CD4-positive, alpha-beta memory T cell (primary cell): ENCODE data around the gene C17orf100. TPM values are rescaled to one million over a fixed set of nuclear protein-coding genes. Genes with fewer than 3 reads are reported as not detected.

ENCODE experiments used
- CTCF ChIA-PET: fragments of 350-600 bp; sonication (Branson Sonifier 250); formaldehyde crosslinking; loops from one replicate; lab custom pipeline; 2021; ENCODE audit warnings: inconsistent platforms; ENCODE audit not compliant: partially characterized antibody; lab: Charles Lee
- POLR2A ChIA-PET: fragments of 350-600 bp; sonication (Branson Sonifier 250); formaldehyde crosslinking; loops from one replicate; lab custom pipeline; 2021; ENCODE audit not compliant: partially characterized antibody; lab: Charles Lee
- DNase-seq, 5 donors: peaks; one replicate each; pipeline versions ENCODE4 v3.0.0 to v3.0.0-alpha.2; 2020 to 2022; ENCODE audit warnings: mixed read lengths in 1 of 5
- H3K27ac ChIP-seq: one replicate; pipeline ENCODE4 v1.7.0; 2013; ENCODE audit warnings: low read depth, low read length
- H3K27me3 ChIP-seq: 2 replicates; pipeline ENCODE4 v1.7.0; 2013; ENCODE audit warnings: mild to moderate bottlenecking, low read length, moderate library complexity; ENCODE audit not compliant: insufficient read depth
- H3K36me3 ChIP-seq: 2 replicates; pipeline ENCODE4 v1.7.0; 2013; ENCODE audit warnings: mild to moderate bottlenecking, low read length, moderate library complexity; ENCODE audit not compliant: insufficient read depth
- H3K4me1 ChIP-seq: 2 replicates; pipeline ENCODE4 v1.7.0; 2013; ENCODE audit warnings: mild to moderate bottlenecking, low read length, moderate library complexity; ENCODE audit not compliant: insufficient read depth
- H3K4me3 ChIP-seq, 2 donors: one replicate each; pipeline ENCODE4 v1.7.0; 2013; ENCODE audit warnings: low read length in 2 of 2, mild to moderate bottlenecking in 1 of 2
- H3K9me3 ChIP-seq, 2 donors: one replicate each; pipeline ENCODE4 v1.7.0; 2013; ENCODE audit warnings: low read length in 2 of 2, control low read depth in 1 of 2; ENCODE audit not compliant: control insufficient read depth in 1 of 2
- H3K27ac Mint-ChIP-seq, 7 donors: one replicate each; pipeline ENCODE4 v1.8.0; 2020 to 2021; ENCODE audit warnings: mixed read lengths in 7 of 7, mild to moderate bottlenecking in 6 of 7, inconsistent platforms in 3 of 7, moderate library complexity in 3 of 7
- H3K27me3 Mint-ChIP-seq, 2 donors: one replicate each; pipeline ENCODE4 v1.8.0; 2020 to 2021; ENCODE audit warnings: mixed read lengths in 2 of 2
- H3K36me3 Mint-ChIP-seq, 2 donors: one replicate each; pipeline ENCODE4 v1.8.0; 2020 to 2021; ENCODE audit warnings: mixed read lengths in 2 of 2, inconsistent platforms in 1 of 2, mild to moderate bottlenecking in 1 of 2
- H3K4me1 Mint-ChIP-seq, 4 donors: one replicate each; pipeline ENCODE4 v1.8.0; 2020 to 2021; ENCODE audit warnings: mixed read lengths in 4 of 4, mild to moderate bottlenecking in 1 of 4
- H3K4me3 Mint-ChIP-seq, 8 donors: one replicate each; pipeline ENCODE4 v1.8.0; 2020 to 2021; ENCODE audit warnings: mixed read lengths in 8 of 8, mild to moderate bottlenecking in 7 of 8, moderate library complexity in 6 of 8, inconsistent platforms in 3 of 8
- H3K9me3 Mint-ChIP-seq, 8 donors: one replicate each; pipeline ENCODE4 v1.8.0; 2020 to 2021; ENCODE audit warnings: mixed read lengths in 8 of 8, mild to moderate bottlenecking in 5 of 8, inconsistent platforms in 3 of 8, moderate library complexity in 1 of 8
- intact Hi-C: fragments of 100-400 bp; cut with micrococcal nuclease; formaldehyde crosslinking; loops from one replicate; pipeline ENCODE4 v1.15.1; 2023
- polyA plus RNA-seq, 2 donors: library from polyadenylated mRNA; unstranded; fragments of 300-500 nt; fragmentation: Illumina TruSeq; gene quantifications; one replicate each; pipeline ENCODE4 v1.2.3, GENCODE V29; 2021
- total RNA-seq, 2 experiments: library from RNA; stranded (reverse); gene quantifications; one replicate each; pipeline ENCODE4 v1.2.3, GENCODE V29; 2021

The C17orf100 gene
- total and polyA plus RNA-seq, 4 experiments from 2014 or later, result 4.0 to 4.7 (median 4.3) TPM

DNA sequence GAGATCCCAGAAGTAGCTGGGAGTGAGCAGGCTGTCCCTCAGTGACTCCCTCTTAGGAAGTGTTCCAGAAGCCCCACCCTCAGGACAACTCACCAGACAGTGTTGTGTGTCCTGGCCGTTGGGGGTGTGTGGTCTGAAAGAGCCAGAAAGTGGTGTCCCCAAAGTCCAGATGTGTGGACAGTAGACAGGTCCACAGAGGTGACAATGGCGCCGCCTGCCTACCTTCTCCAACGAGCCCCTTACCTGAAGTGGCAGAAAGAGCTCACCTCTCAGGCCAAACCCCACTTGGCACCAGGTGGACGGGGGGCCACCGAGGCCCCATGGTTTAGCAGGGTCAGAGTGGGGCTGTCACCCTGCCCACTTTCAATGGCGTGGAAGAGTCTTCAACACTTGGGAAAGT lies 19.9 kb downstream of the C17orf100 start:
- no peak for DNase-seq

GRCh38 chr17:6674586-6674985 lies 23.0 kb downstream of the C17orf100 start:
- Histone ChIP-seq H3K9me3 (no peaks in the 10 kb centered on the region), H3K4me1 (peaks cover 9% of the 10 kb centered on the region), H3K36me3 (no peaks in the 10 kb centered on the region), H3K27ac (no peak overlapping the region), H3K4me3 (no peak overlapping the region), H3K27me3 (peaks cover 4% of the 10 kb centered on the region)
- Mint-ChIP-seq H3K4me3 (no peak overlapping the region), H3K9me3 (no peaks in the 10 kb centered on the region), H3K4me1 (peaks cover 0 to 10% (median 5%) of the 10 kb centered on the region in 4 donors), H3K27me3 (peaks cover 7 to 9% of the 10 kb centered on the region in 2 donors), H3K27ac (no peak overlapping the region), H3K36me3 (no peaks in the 10 kb centered on the region)
- intact Hi-C loops, result no loop called here
- ChIA-PET CTCF (no interaction called here), POLR2A (no interaction called here)
- no peak for DNase-seq

More for the DNA sequence above, 19.9 kb downstream of the C17orf100 start:
- H3K27me3 ChIP-seq, result no peaks in the 10 kb centered on the region
- H3K27me3 Mint-ChIP-seq, result peaks cover 0 to 3% of the 10 kb centered on the region in 2 donors
- intact Hi-C loops, result no loop called here
- H3K4me3 Mint-ChIP-seq, result no peak overlapping the region
- H3K36me3 ChIP-seq, result no peaks in the 10 kb centered on the region
- peaks cover 0 to 2% (median 0%) of the 10 kb centered on the region in 8 donors for H3K9me3 Mint-ChIP-seq
- no peaks in the 10 kb centered on the region for H3K4me1 ChIP-seq
- H3K4me1 Mint-ChIP-seq, result peaks cover 0 to 2% (median under 1%) of the 10 kb centered on the region in 4 donors
- H3K27ac ChIP-seq, result no peak overlapping the region
- ChIA-PET CTCF (interaction anchor here (0.7 to 0.8 kb wide), 2 partner anchors 27 to 31 kb away, joined by 3 to 4 read pairs; no protein-coding TSS in a partner anchor), POLR2A (no interaction called here)
- H3K9me3 ChIP-seq, result no peaks in the 10 kb centered on the region
- H3K27ac Mint-ChIP-seq, result no peak overlapping the region
- peaks cover 2 to 7% of the 10 kb centered on the region in 2 donors for H3K36me3 Mint-ChIP-seq
- H3K4me3 ChIP-seq, result no peak overlapping the region

GRCh38 chr17:6675201-6675825 lies 23.8 kb downstream of the C17orf100 start:
- H3K27ac Mint-ChIP-seq, result peak overlapping the region in 1 of 7 donors; percentile 60
- H3K9me3 Mint-ChIP-seq, result no peaks in the 10 kb centered on the region
- no peak for DNase-seq
- no peak overlapping the region for H3K27ac ChIP-seq
- H3K4me3 ChIP-seq, result no peak overlapping the region
- intact Hi-C loops, result no loop called here
- ChIA-PET CTCF (interaction anchor here (0.5 kb wide), 1 partner anchor 1919 kb away, joined by 4 read pairs; no protein-coding TSS in a partner anchor), POLR2A (no interaction called here)
- no peaks in the 10 kb centered on the region for H3K9me3 ChIP-seq
- peak overlapping the region in 1 of 8 donors; percentile 27 for H3K4me3 Mint-ChIP-seq
- peaks cover 9 to 12% of the 10 kb centered on the region in 2 donors for H3K27me3 Mint-ChIP-seq
- peaks cover 9% of the 10 kb centered on the region for H3K4me1 ChIP-seq
- no peaks in the 10 kb centered on the region for H3K36me3 ChIP-seq
- no peaks in the 10 kb centered on the region for H3K36me3 Mint-ChIP-seq
- H3K4me1 Mint-ChIP-seq, result peaks cover 0 to 10% (median 5%) of the 10 kb centered on the region in 4 donors
- H3K27me3 ChIP-seq, result peaks cover 4% of the 10 kb centered on the region

GRCh38 chr17:6676802-6677157 lies 25.2 kb downstream of the C17orf100 start:
- no peak overlapping the region for H3K27ac ChIP-seq
- peaks cover 12 to 13% of the 10 kb centered on the region in 2 donors for H3K27me3 Mint-ChIP-seq
- H3K27me3 ChIP-seq, result peaks cover 4% of the 10 kb centered on the region
- H3K36me3 ChIP-seq, result no peaks in the 10 kb centered on the region
- H3K9me3 Mint-ChIP-seq, result no peaks in the 10 kb centered on the region
- H3K4me3 Mint-ChIP-seq, result no peak overlapping the region
- intact Hi-C loops, result no loop called here
- H3K27ac Mint-ChIP-seq, result no peak overlapping the region
- no peaks in the 10 kb centered on the region for H3K9me3 ChIP-seq
- H3K4me1 ChIP-seq, result peaks cover 9% of the 10 kb centered on the region
- H3K4me3 ChIP-seq, result no peak overlapping the region
- POLR2A ChIA-PET, result no interaction called here
- CTCF ChIA-PET, result no interaction called here
- H3K36me3 Mint-ChIP-seq, result peaks cover 0 to 1% of the 10 kb centered on the region in 2 donors
- DNase-seq, result no peak
- peaks cover 0 to 10% (median 5%) of the 10 kb centered on the region in 4 donors for H3K4me1 Mint-ChIP-seq

DNA sequence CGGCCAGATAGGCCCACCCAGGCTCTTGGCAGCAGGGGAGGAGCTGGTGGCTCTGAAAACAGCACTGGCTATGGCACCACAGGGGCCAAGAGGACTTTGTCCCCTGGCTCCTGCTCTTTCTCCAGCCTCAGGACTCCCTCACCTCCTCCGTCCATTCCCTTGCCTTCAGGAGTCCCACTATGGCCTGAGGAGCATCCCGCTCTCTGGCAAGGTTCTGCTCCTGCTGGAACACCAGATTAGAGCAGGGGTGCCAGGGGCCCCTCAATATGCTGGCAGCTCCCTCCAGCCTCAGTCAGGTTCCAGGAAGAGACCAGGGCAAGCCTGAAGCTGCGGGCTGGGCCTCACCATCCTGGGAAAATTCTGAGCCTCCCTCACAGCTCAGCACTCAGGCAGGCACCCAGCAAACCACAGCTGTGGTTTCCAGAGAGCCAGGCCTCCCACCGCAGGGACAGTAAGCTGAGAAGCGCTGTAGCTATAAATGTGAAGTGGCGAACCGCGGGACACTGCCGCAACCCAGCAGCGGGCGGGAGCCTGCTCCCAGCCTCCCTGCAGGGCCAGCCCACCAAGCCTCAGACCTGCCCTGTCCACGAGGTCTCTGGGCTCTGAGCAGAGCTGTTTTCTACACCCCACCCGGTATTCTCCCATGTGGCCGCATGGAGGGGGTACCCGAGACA lies 25.7 kb downstream of the C17orf100 start:
- peaks cover 4% of the 10 kb centered on the region for H3K27me3 ChIP-seq
- intact Hi-C loops, result no loop called here
- peaks cover 0 to 10% (median 5%) of the 10 kb centered on the region in 4 donors for H3K4me1 Mint-ChIP-seq
- no peak overlapping the region for H3K27ac Mint-ChIP-seq
- H3K36me3 ChIP-seq, result no peaks in the 10 kb centered on the region
- DNase-seq, result no peak
- peaks cover 0 to 6% of the 10 kb centered on the region in 2 donors for H3K36me3 Mint-ChIP-seq
- H3K9me3 ChIP-seq, result no peaks in the 10 kb centered on the region
- peaks cover 9% of the 10 kb centered on the region for H3K4me1 ChIP-seq
- no peaks in the 10 kb centered on the region for H3K9me3 Mint-ChIP-seq
- H3K27me3 Mint-ChIP-seq, result peaks cover 12 to 13% of the 10 kb centered on the region in 2 donors
- ChIA-PET CTCF (no interaction called here), POLR2A (no interaction called here)
- H3K4me3 ChIP-seq, result no peak overlapping the region
- H3K4me3 Mint-ChIP-seq, result no peak overlapping the region
- H3K27ac ChIP-seq, result no peak overlapping the region

DNA sequence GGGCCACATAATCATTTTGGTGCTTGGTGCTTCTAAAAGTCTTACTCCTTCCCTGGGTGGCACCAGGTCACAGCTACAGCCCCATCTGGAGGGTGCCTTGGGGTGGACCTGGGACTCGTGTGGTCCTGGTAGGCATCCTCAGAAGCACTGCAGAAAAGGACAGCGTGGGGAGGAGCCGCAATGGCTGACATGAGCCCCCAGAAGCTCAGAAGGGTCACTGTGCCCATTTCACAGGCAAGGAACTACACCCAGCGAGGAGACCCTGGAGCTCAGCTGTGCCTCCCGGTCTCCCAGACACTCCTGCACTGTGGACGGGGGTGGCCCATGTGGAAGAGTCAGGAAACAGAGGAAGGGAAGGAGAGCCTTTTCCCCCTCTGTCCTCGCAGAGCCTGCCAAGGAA lies 26.4 kb downstream of the C17orf100 start:
- Histone ChIP-seq H3K4me3 (no peak overlapping the region), H3K9me3 (no peaks in the 10 kb centered on the region), H3K27ac (no peak overlapping the region), H3K27me3 (peaks cover 4% of the 10 kb centered on the region), H3K4me1 (peaks cover 9% of the 10 kb centered on the region), H3K36me3 (no peaks in the 10 kb centered on the region)
- Mint-ChIP-seq H3K9me3 (no peaks in the 10 kb centered on the region), H3K27ac (peak overlapping the region in 1 of 7 donors; percentile 42), H3K27me3 (peaks cover 13 to 15% of the 10 kb centered on the region in 2 donors), H3K4me1 (peaks cover 0 to 10% (median 5%) of the 10 kb centered on the region in 4 donors), H3K4me3 (no peak overlapping the region), H3K36me3 (peaks cover 0 to 6% of the 10 kb centered on the region in 2 donors)
- intact Hi-C loops, result no loop called here
- DNase-seq, result no peak
- ChIA-PET CTCF (no interaction called here), POLR2A (no interaction called here)

DNA sequence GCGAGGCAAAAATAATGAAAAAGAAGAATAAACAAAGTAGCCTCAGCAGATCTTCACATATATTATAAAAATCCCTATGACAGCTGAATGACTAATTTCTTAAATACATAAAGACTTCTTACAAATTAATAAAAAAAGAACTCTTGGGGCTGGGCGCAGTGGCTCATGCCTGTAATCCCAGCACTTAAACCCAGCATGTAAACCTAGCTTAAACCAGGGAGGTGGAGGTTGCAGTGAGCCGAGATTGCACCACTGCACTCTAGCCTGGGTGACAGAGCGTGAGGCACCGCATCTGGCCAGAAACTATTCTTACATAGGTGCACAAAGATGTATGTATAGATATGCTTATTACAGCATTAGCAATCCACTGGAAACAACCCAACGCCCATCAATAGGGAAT lies 27.7 kb downstream of the C17orf100 start:
- H3K4me3 ChIP-seq, result no peak overlapping the region
- CTCF ChIA-PET, result interaction anchor here (1.2 kb wide), 1 partner anchor 61 kb away, joined by 3 read pairs; no protein-coding TSS in a partner anchor
- H3K27me3 ChIP-seq, result peaks cover 4% of the 10 kb centered on the region
- Mint-ChIP-seq H3K27ac (no peak overlapping the region), H3K27me3 (peaks cover 15 to 18% of the 10 kb centered on the region in 2 donors), H3K4me3 (no peak overlapping the region), H3K36me3 (peaks cover 0 to 6% of the 10 kb centered on the region in 2 donors), H3K4me1 (peaks cover 0 to 10% (median 5%) of the 10 kb centered on the region in 4 donors), H3K9me3 (no peaks in the 10 kb centered on the region)
- peaks cover 9% of the 10 kb centered on the region for H3K4me1 ChIP-seq
- no peak for DNase-seq
- no peaks in the 10 kb centered on the region for H3K9me3 ChIP-seq
- H3K27ac ChIP-seq, result no peak overlapping the region
- H3K36me3 ChIP-seq, result no peaks in the 10 kb centered on the region
- intact Hi-C loops, result no loop called here
- POLR2A ChIA-PET, result no interaction called here
